ENCODE measurements around the gene TRPM3. TPM values are rescaled to one million over a fixed set of nuclear protein-coding genes. Genes with fewer than 3 reads are reported as not detected.
A peak's percentile ranks its signal among the peaks of the same experiment; 100 is the strongest.

The TRPM3 gene
- total and polyA plus RNA-seq, 4 experiments from 2014 or later = not detected

DNA sequence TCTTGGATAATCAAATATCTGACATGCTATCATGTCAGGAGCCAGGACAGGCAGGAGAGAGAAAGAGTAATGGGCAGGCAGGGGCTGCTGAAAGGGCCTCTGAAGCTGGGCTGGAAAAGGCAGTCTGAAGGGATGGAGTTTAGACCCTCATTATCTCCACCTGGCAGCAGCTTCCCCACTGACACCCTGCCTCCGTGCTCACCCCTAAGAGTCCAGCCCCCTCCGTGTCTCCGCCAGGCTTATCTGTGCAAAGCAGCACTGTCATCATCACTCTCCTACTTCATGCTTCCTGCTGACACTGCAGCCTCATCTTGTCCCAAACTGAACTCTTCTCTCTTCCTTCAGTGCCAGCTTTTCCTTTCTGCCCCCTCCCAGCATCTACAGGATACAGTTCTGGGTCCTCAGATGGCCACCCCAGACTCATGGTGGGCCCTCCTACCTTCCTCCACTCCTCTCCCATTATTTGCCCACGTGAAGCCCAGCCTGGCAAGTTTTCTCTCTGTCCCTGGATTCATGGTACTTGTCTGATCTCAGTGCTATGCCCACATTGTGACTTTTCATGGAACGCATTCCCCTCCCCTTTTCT lies 636.1 kb downstream of the TRPM3 start:
- Mint-ChIP-seq H3K4me1 (peaks cover 0 to 8% (median 2%) of the 10 kb centered on the region in 4 donors), H3K4me3 (no peak overlapping the region), H3K36me3 (no peaks in the 10 kb centered on the region), H3K9me3 (no peaks in the 10 kb centered on the region), H3K27me3 (peaks cover 0 to 2% of the 10 kb centered on the region in 2 donors), H3K27ac (peak overlapping the region in 2 of 7 donors; percentile 23 to 51)
- Histone ChIP-seq H3K27me3 (ENCODE audit: insufficient read depth, low read length) (no peaks in the 10 kb centered on the region), H3K4me3 (ENCODE audit: low read length in 2 of 2) (no peak overlapping the region), H3K9me3 (ENCODE audit: control insufficient read depth in 1 of 2, low read length in 2 of 2) (no peaks in the 10 kb centered on the region), H3K36me3 (ENCODE audit: insufficient read depth, low read length) (no peaks in the 10 kb centered on the region), H3K27ac (ENCODE audit: low read depth, low read length) (no peak overlapping the region), H3K4me1 (ENCODE audit: insufficient read depth, low read length) (peaks cover 7% of the 10 kb centered on the region)
- DNase-seq = no peak
- intact Hi-C loops (cut with micrococcal nuclease) = no loop called here
- ChIA-PET CTCF (ENCODE audit: partially characterized antibody) (interaction anchor here (0.7 to 4.8 kb wide), 26 partner anchors 10 to 150 kb away, joined by 3 to 22 read pairs (median 5); partner anchors contain the start of gene KLF9), POLR2A (ENCODE audit: partially characterized antibody) (interaction anchor here (1.1 to 3.1 kb wide), 4 partner anchors 65 to 81 kb away, joined by 3 to 27 read pairs (median 14); partner anchors contain the start of gene KLF9)

DNA sequence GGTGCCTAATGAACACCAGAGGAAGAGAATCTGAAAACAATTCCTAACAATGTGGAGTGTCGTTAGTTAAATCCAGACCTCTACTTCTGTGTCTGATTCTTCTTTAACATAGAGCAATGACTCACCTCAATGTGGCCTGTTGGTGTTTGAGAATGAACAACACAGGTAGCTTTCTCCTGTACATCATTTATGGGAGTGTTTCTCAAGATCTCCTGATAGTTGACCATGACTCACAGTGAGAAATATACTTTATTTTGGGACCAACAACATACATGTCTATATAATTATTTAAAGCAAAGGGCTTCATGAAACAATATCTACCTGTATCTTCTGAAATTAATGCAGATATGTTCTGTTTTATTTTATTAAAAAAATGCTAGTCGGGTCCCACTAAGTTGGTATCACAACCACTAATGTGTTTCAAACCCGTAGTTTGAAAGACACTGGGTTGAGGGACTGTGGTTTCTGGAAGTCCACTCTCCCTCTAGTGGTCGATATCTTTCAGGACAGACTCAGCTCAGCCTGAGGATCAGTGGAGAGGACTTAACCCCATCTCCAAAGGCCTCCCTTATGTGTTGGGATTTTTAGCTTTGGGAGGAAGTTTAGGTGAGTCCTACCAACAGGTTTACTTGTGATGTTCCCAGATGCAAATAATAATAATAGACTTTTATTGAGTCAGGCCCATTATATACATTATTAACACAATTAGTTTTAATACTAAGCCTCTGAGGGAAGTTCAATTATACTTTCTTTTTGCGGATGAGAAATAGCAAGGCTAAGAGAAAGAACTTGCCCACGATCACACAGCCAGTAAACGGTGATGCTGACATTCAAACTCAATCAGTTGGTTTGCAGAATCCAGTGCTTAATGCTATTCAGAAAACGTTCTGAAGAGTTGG lies 636.9 kb downstream of the TRPM3 start:
- no peaks in the 10 kb centered on the region for H3K9me3 Mint-ChIP-seq
- no peak overlapping the region for H3K4me3 Mint-ChIP-seq
- H3K4me1 ChIP-seq (ENCODE audit: insufficient read depth, low read length) = peaks cover 7% of the 10 kb centered on the region
- no peaks in the 10 kb centered on the region for H3K9me3 ChIP-seq (ENCODE audit: control insufficient read depth in 1 of 2, low read length in 2 of 2)
- intact Hi-C loops (cut with micrococcal nuclease) = loop anchor here (1.0 to 5.0 kb wide), 6 partner anchors 64 to 144 kb away; partner anchors contain the start of gene KLF9
- POLR2A ChIA-PET (ENCODE audit: partially characterized antibody) = interaction anchor here (0.6 to 3.1 kb wide), 6 partner anchors 64 to 224 kb away, joined by 3 to 27 read pairs (median 8); partner anchors contain the start of gene KLF9
- no peak overlapping the region for H3K4me3 ChIP-seq (ENCODE audit: low read length in 2 of 2)
- H3K27ac Mint-ChIP-seq = peak overlapping the region in 2 of 7 donors; percentile 67 to 70
- peaks cover 0 to 7% (median 2%) of the 10 kb centered on the region in 4 donors for H3K4me1 Mint-ChIP-seq
- peaks cover 0 to 3% of the 10 kb centered on the region in 2 donors for H3K27me3 Mint-ChIP-seq
- no peaks in the 10 kb centered on the region for H3K36me3 Mint-ChIP-seq
- CTCF ChIA-PET (ENCODE audit: partially characterized antibody) = interaction anchor here (0.6 to 4.8 kb wide), 30 partner anchors 10 to 149 kb away, joined by 3 to 22 read pairs (median 5); partner anchors contain the start of gene KLF9
- DNase-seq = peak in 4 of 5 donors; percentile 32 to 48 (median 38)
- H3K36me3 ChIP-seq (ENCODE audit: insufficient read depth, low read length) = no peaks in the 10 kb centered on the region
- H3K27me3 ChIP-seq (ENCODE audit: insufficient read depth, low read length) = no peaks in the 10 kb centered on the region
- no peak overlapping the region for H3K27ac ChIP-seq (ENCODE audit: low read depth, low read length)

DNA sequence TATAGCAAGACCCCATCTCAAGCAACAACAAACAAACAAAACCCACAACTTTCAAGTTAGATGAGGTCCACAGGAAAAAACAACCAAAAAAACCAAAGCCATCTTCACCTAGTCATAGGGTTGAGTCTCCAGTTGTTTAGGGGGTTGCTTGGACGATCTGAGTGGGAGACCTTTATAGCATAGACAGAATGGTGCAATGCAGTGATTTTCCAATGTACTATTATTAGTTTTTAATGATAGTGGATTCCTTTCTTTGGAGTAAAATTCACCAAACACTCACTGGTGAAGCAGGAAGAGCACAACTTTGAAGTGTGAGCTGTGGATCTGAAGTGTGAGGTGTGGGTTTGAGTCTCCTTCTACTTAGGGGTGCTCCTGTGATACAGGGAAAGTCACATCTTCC lies 640.0 kb downstream of the TRPM3 start:
- intact Hi-C loops (cut with micrococcal nuclease) = loop anchor here (5.0 kb wide), 1 partner anchor 84 kb away; no protein-coding TSS in a partner anchor
- H3K36me3 Mint-ChIP-seq = no peaks in the 10 kb centered on the region
- H3K27ac Mint-ChIP-seq = no peak overlapping the region
- Histone ChIP-seq H3K4me3 (ENCODE audit: low read length in 2 of 2) (no peak overlapping the region), H3K4me1 (ENCODE audit: insufficient read depth, low read length) (peaks cover 7% of the 10 kb centered on the region), H3K36me3 (ENCODE audit: insufficient read depth, low read length) (no peaks in the 10 kb centered on the region), H3K9me3 (ENCODE audit: control insufficient read depth in 1 of 2, low read length in 2 of 2) (no peaks in the 10 kb centered on the region), H3K27ac (ENCODE audit: low read depth, low read length) (no peak overlapping the region), H3K27me3 (ENCODE audit: insufficient read depth, low read length) (no peaks in the 10 kb centered on the region)
- POLR2A ChIA-PET (ENCODE audit: partially characterized antibody) = no interaction called here
- H3K27me3 Mint-ChIP-seq = peaks cover 0 to 6% of the 10 kb centered on the region in 2 donors
- no peak overlapping the region for H3K4me3 Mint-ChIP-seq
- no peaks in the 10 kb centered on the region for H3K9me3 Mint-ChIP-seq
- DNase-seq = no peak
- CTCF ChIA-PET (ENCODE audit: partially characterized antibody) = interaction anchor here (0.6 to 0.8 kb wide), 2 partner anchors 10 to 11 kb away, joined by 3 read pairs; no protein-coding TSS in a partner anchor
- H3K4me1 Mint-ChIP-seq = peaks cover 0 to 7% (median 2%) of the 10 kb centered on the region in 4 donors

DNA sequence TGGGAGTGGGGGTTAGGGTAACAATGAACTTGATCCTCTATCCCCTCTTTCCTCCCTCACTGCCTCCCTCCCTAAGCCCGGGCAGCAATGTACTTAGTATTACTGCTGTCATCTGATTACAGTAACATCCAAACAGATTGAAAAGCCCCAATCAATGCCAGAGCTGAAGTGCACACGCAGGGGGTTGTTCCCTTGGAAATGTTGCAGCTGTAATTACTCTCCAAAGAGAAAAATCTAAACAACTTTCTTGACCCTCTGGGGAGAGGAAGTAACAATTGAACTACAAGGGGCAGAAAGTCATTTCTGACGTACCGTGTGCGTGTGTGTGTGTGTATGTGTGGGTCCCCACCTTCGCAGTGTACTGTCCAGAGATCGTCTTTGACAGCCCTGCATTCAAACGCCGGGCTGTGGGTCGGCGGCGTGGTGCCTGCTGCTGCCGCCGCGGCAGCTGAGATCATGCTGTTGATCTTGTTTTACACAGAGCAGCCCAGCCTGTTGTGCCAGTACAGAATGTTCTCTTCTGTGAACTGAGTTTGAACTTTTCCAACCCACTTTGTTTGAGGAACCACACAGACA lies 640.9 kb downstream of the TRPM3 start:
- Mint-ChIP-seq H3K36me3 (no peaks in the 10 kb centered on the region), H3K4me1 (peaks cover 0 to 7% (median under 1%) of the 10 kb centered on the region in 4 donors), H3K9me3 (no peaks in the 10 kb centered on the region), H3K27ac (peak overlapping the region in 1 of 7 donors; percentile 39), H3K4me3 (no peak overlapping the region), H3K27me3 (peaks cover 0 to 6% of the 10 kb centered on the region in 2 donors)
- Histone ChIP-seq H3K4me1 (ENCODE audit: insufficient read depth, low read length) (peaks cover 7% of the 10 kb centered on the region), H3K36me3 (ENCODE audit: insufficient read depth, low read length) (no peaks in the 10 kb centered on the region), H3K27me3 (ENCODE audit: insufficient read depth, low read length) (no peaks in the 10 kb centered on the region), H3K9me3 (ENCODE audit: control insufficient read depth in 1 of 2, low read length in 2 of 2) (no peaks in the 10 kb centered on the region), H3K27ac (ENCODE audit: low read depth, low read length) (no peak overlapping the region), H3K4me3 (ENCODE audit: low read length in 2 of 2) (no peak overlapping the region)
- POLR2A ChIA-PET (ENCODE audit: partially characterized antibody) = no interaction called here
- intact Hi-C loops (cut with micrococcal nuclease) = loop anchor here (5.0 kb wide), 1 partner anchor 83 kb away; no protein-coding TSS in a partner anchor
- no peak for DNase-seq
- CTCF ChIA-PET (ENCODE audit: partially characterized antibody) = interaction anchor here (0.8 to 2.3 kb wide), 4 partner anchors 7 to 122 kb away, joined by 3 to 8 read pairs (median 5); no protein-coding TSS in a partner anchor

DNA sequence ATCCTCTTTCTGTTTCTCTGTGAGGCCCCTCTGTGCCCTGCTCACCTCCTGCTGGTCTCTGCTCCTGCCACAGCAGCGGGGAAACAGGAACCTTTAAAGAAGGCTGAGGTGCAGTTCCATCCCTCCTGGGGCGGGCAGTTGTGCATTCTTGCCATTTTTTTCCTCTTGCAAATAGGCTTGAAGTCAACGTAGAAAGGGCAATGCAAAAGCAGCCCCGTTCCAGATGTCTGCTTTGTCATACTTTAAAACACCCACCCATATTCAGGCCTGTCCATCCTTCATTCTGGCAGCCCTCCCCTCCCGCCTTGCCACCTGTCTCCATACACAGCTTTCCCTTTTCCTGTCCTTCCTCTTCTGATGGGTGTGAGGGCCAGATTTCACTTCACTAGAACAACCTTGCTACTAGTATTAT lies 641.5 kb downstream of the TRPM3 start:
- Histone ChIP-seq H3K9me3 (ENCODE audit: control insufficient read depth in 1 of 2, low read length in 2 of 2) (no peaks in the 10 kb centered on the region), H3K27ac (ENCODE audit: low read depth, low read length) (no peak overlapping the region), H3K27me3 (ENCODE audit: insufficient read depth, low read length) (no peaks in the 10 kb centered on the region), H3K4me1 (ENCODE audit: insufficient read depth, low read length) (peaks cover 7% of the 10 kb centered on the region), H3K4me3 (ENCODE audit: low read length in 2 of 2) (no peak overlapping the region), H3K36me3 (ENCODE audit: insufficient read depth, low read length) (no peaks in the 10 kb centered on the region)
- H3K27ac Mint-ChIP-seq = peak overlapping the region in 2 of 7 donors; percentile 4 to 7
- H3K9me3 Mint-ChIP-seq = no peaks in the 10 kb centered on the region
- peaks cover 0 to 6% of the 10 kb centered on the region in 2 donors for H3K27me3 Mint-ChIP-seq
- no peak for DNase-seq
- ChIA-PET CTCF (ENCODE audit: partially characterized antibody) (interaction anchor here (0.8 to 2.3 kb wide), 6 partner anchors 8 to 179 kb away, joined by 3 to 8 read pairs (median 4); no protein-coding TSS in a partner anchor), POLR2A (ENCODE audit: partially characterized antibody) (no interaction called here)
- intact Hi-C loops (cut with micrococcal nuclease) = loop anchor here (5.0 kb wide), 1 partner anchor 83 kb away; no protein-coding TSS in a partner anchor
- peaks cover 0 to 7% (median 0%) of the 10 kb centered on the region in 4 donors for H3K4me1 Mint-ChIP-seq
- H3K36me3 Mint-ChIP-seq = no peaks in the 10 kb centered on the region
- no peak overlapping the region for H3K4me3 Mint-ChIP-seq
